ENCODE data around the gene ERAL1. TPM values are rescaled to one million over a fixed set of nuclear protein-coding genes. Genes with fewer than 3 reads are reported as not detected.

The ERAL1 gene
- total and polyA plus RNA-seq, 2 of the 4 experiments (the other 2 are of a cell fraction), result 34.1 to 62.3 TPM

- H4K5ac ChIP-seq (ENCODE audit: low read depth, low read length), result no peak overlapping the region
- H3K4me1 ChIP-seq (ENCODE audit: control insufficient read depth, insufficient read depth, low read length), result no peaks in the 10 kb centered on the region
- H2AK9ac ChIP-seq (replicated peaks; ENCODE audit: low read depth, low read length, poor library complexity), result no peak overlapping the region
- dilution Hi-C loops (cut with HindIII; ENCODE audit: low sequenced_read_pairs, unreplicated experiment), result no loop called here
- no peak overlapping the region for H2BK120ac ChIP-seq (ENCODE audit: low read depth, low read length)
- no peak for ATAC-seq (ENCODE audit: low read depth)
- intact Hi-C loops (cut with micrococcal nuclease), result loop anchor here (10.0 kb wide), 1 partner anchor 52 kb away; no protein-coding TSS in a partner anchor
- H3K79me1 ChIP-seq (ENCODE audit: low read depth in 1 of 2, low read length in 2 of 2), result peaks cover 22 to 41% of the 10 kb centered on the region in 2 experiments
- H3K27ac ChIP-seq (ENCODE audit: insufficient read depth, low read length), result no peak overlapping the region
- no peak overlapping the region for H3K56ac ChIP-seq (ENCODE audit: extremely low read depth, insufficient read depth, low read length)
- H2BK15ac ChIP-seq (ENCODE audit: low read depth, low read length), result no peak overlapping the region
- WGBS, 2 experiments (ENCODE audit: extremely low coverage in 2 of 2, insufficient read length in 1 of 2), result 48% methylated on average over 3 of the region's 4 CpGs; no CpG with 5 or more reads in 1 of the 2 experiments
- H3K4me2 ChIP-seq (ENCODE audit: low read depth, low read length), result no peak overlapping the region
- no peaks in the 10 kb centered on the region for H3K27me3 ChIP-seq (ENCODE audit: control insufficient read depth, insufficient read depth, low read length)
- ChIA-PET POLR2A (ENCODE audit: unreplicated experiment) (no interaction called here), CTCF (interaction anchor here (0.6 kb wide), 1 partner anchor 53 kb away, joined by 3 read pairs; no protein-coding TSS in a partner anchor)
- no peak overlapping the region for H3K9ac ChIP-seq (ENCODE audit: low read depth, low read length)
- H2AK5ac ChIP-seq (ENCODE audit: low read depth, low read length), result no peak overlapping the region
- TF ChIP-seq CTCF (conservative IDR thresholded peaks at IDR 0.05; ENCODE audit: low read depth, low read length) (no peak), RCOR1 (IDR thresholded peaks at IDR 0.05; ENCODE audit: insufficient replicate concordance, low read length) (no peak)
- DNase-seq, result no peak
- no peaks in the 10 kb centered on the region for H3K9me1 ChIP-seq (ENCODE audit: insufficient read depth, low read length)
- H3K4ac ChIP-seq (ENCODE audit: low read depth, low read length), result no peak overlapping the region
- no peak overlapping the region for H2AFZ ChIP-seq (replicated peaks; ENCODE audit: low read length, poor library complexity)
- no peak overlapping the region for H3K14ac ChIP-seq (replicated peaks; ENCODE audit: low read depth, low read length)
- no peak overlapping the region for H3K18ac ChIP-seq (ENCODE audit: low read depth, low read length)
- H3K36me3 ChIP-seq (ENCODE audit: control insufficient read depth, insufficient read depth, low read length), result no peaks in the 10 kb centered on the region
- no peak overlapping the region for H3K23ac ChIP-seq (ENCODE audit: low read depth, low read length)
- H2BK20ac ChIP-seq (ENCODE audit: low read depth, low read length), result no peak overlapping the region
- H4K20me1 ChIP-seq (ENCODE audit: insufficient read depth, low read length), result peaks cover 13% of the 10 kb centered on the region; the same call in 1 of the 2 replicates
- no TSS peak for BruUV-seq (replicated peaks)
- H2BK5ac ChIP-seq (ENCODE audit: low read depth, low read length, poor library complexity, severe bottlenecking), result no peak overlapping the region
- in situ Hi-C loops (cut with MboI; ENCODE audit: low sequenced_read_pairs), result no loop called here
- H3K4me3 ChIP-seq (ENCODE audit: insufficient read depth, low read depth, low read length), result no peak overlapping the region
- no peak overlapping the region for H4K8ac ChIP-seq (ENCODE audit: low read depth in 2 of 2, low read length in 2 of 2)
- H4K91ac ChIP-seq (ENCODE audit: insufficient read depth, low read depth, low read length), result no peak overlapping the region
- H3K9me3 ChIP-seq (ENCODE audit: control insufficient read depth, insufficient read depth, low read length), result no peaks in the 10 kb centered on the region
Measured at GRCh38 chr17:28816540-28816939, 38.3 kb upstream of the ERAL1 start.
